ENCODE results near the gene DACT2.

Gene DACT2

GRCh38 chr6:168348186-168348585 is 28.6 kb upstream of the DACT2 start:
- DNase-seq (ENCODE audit: low spot score) = no peak

GRCh38 chr6:168347615-168348014 is 28.0 kb upstream of the DACT2 start:
- no peak for DNase-seq (ENCODE audit: low spot score)

- no peak for DNase-seq (ENCODE audit: low spot score)
Observed at GRCh38 chr6:168347053-168347452, 27.5 kb upstream of the DACT2 start.

- DNase-seq (ENCODE audit: low spot score) = no peak
Observed at GRCh38 chr6:168345896-168346754, 26.5 kb upstream of the DACT2 start.

GRCh38 chr6:168345266-168345665 is 25.7 kb upstream of the DACT2 start:
- no peak for DNase-seq (ENCODE audit: low spot score)

GRCh38 chr6:168344338-168344737 is 24.8 kb upstream of the DACT2 start:
- DNase-seq (ENCODE audit: low spot score) = no peak

GRCh38 chr6:168343239-168344150 is 23.9 kb upstream of the DACT2 start:
- DNase-seq (ENCODE audit: low spot score) = no peak

- DNase-seq (ENCODE audit: low spot score) = no peak
Observed at GRCh38 chr6:168342636-168343035, 23.1 kb upstream of the DACT2 start.

- DNase-seq (ENCODE audit: low spot score) = no peak
Observed at GRCh38 chr6:168341280-168341900, 21.8 kb upstream of the DACT2 start.

- no peak for DNase-seq (ENCODE audit: low spot score)
Observed at GRCh38 chr6:168340819-168341218, 21.2 kb upstream of the DACT2 start.

GRCh38 chr6:168338777-168339176 is 19.2 kb upstream of the DACT2 start:
- no peak for DNase-seq (ENCODE audit: low spot score)

GRCh38 chr6:168336967-168337366 is 17.4 kb upstream of the DACT2 start:
- DNase-seq (ENCODE audit: low spot score) = no peak

- DNase-seq (ENCODE audit: low spot score) = no peak
Observed at GRCh38 chr6:168333989-168334388, 14.4 kb upstream of the DACT2 start.

GRCh38 chr6:168333491-168333890 is 13.9 kb upstream of the DACT2 start:
- no peak for DNase-seq (ENCODE audit: low spot score)

- DNase-seq (ENCODE audit: low spot score) = no peak
Observed at GRCh38 chr6:168333039-168333438, 13.5 kb upstream of the DACT2 start.

- DNase-seq (ENCODE audit: low spot score) = peak; percentile 47
Observed at GRCh38 chr6:168332020-168332419, 12.4 kb upstream of the DACT2 start.

- DNase-seq (ENCODE audit: low spot score) = no peak
Observed at GRCh38 chr6:168331058-168331457, 11.5 kb upstream of the DACT2 start.

- no peak for DNase-seq (ENCODE audit: low spot score)
Observed at GRCh38 chr6:168330403-168330802, 10.8 kb upstream of the DACT2 start.

- no peak for DNase-seq (ENCODE audit: low spot score)
Observed at GRCh38 chr6:168328086-168328485, 8.5 kb upstream of the DACT2 start.

GRCh38 chr6:168326294-168327261 is 7.0 kb upstream of the DACT2 start:
- no peak for DNase-seq (ENCODE audit: low spot score)

GRCh38 chr6:168322966-168323365 is 3.4 kb upstream of the DACT2 start:
- DNase-seq (ENCODE audit: low spot score) = no peak

Data from putamen (tissue), 1 donor.